ENCODE measurements around the gene RIMS4. TPM values are rescaled to one million over a fixed set of nuclear protein-coding genes. Genes with fewer than 3 reads are reported as not detected.

RIMS4 gene
- total and polyA plus RNA-seq, 9 of the 15 experiments (the other 6 are each of a cell fraction or from before 2014, with no cell fraction given): 0.04 TPM; not detected in 8

DNA sequence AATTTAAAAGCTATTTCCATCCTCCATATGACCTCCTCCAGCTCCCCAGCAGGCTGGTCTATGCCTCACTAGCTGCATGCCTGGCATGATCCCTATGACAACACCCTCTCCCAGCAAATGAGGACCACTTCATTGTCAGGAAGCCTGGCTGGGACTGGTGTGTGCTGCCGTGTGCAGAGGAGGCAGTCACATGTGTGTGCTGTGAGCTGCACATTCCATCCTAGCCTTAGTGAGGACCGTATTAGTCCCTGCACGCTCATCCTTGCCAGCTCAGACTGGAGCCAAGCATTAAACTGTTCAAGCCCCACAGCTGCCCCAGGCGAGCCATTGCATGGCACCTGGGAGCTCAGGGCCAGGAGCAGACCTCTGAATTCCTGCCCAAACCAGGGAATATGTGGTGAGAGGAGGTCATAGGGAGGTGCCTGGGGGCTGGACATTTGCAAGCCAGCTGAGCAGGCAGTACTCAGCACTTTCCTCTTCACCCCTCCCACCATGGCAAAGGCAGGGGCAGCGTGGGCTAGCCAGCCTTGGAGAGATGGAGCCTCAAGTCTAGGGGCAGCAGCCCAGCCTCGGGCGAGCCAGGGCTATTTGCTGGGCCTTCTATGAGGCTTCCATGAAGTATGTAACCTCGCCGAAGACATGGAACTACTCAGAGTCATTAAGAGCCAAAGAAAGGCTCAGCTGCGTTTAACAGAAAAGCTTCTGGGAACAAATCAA, 103.9 kb downstream of the RIMS4 start:
- ATAC-seq (no peak), FAIRE-seq (no peak), DNase-seq (ENCODE audit: extremely low read depth in 1 of 4, low spot score in 3 of 4) (no peak)
- no peak overlapping the region for H3K4me2 ChIP-seq (ENCODE audit: insufficient read depth, low read length)
- no peak overlapping the region for H3K9ac ChIP-seq (ENCODE audit: insufficient read depth in 1 of 2, low read depth in 2 of 2, low read length in 2 of 2)
- ChIA-PET CTCF (ENCODE audit: low intra/inter-chr PET ratio) (no interaction called here), POLR2A (interaction anchor here (0.6 to 1.2 kb wide), 4 partner anchors 11 to 389 kb away, joined by 3 to 7 read pairs (median 3); no protein-coding TSS in a partner anchor)
- no peaks in the 10 kb centered on the region for H3K9me3 ChIP-seq (replicated peaks; ENCODE audit: control insufficient read depth, insufficient read depth, low read depth, low read length)
- H3K4me1 ChIP-seq (replicated peaks in 1 of 2; ENCODE audit: control insufficient read depth in 2 of 2, insufficient read depth in 2 of 2, low read length in 2 of 2): no peaks in the 10 kb centered on the region
- TF ChIP-seq BCOR (IDR thresholded peaks at IDR 0.05) (no peak), ZNF232 (CRISPR knock-in tag; IDR thresholded peaks at IDR 0.05) (no peak), ID3 (CRISPR knock-in tag; IDR thresholded peaks at IDR 0.05) (no peak), ID3 (tag; IDR thresholded peaks at IDR 0.05) (no peak), TRIM24 (IDR thresholded peaks at IDR 0.05) (no peak)
- in situ Hi-C loops (cut with MboI): no loop called here
- intact Hi-C loops (cut with micrococcal nuclease): no loop called here
- no peaks in the 10 kb centered on the region for H3K9me1 ChIP-seq (ENCODE audit: control insufficient read depth, insufficient read depth, low read length)
- H3K27ac ChIP-seq (ENCODE audit: extremely low read depth, low read depth, low read length): no peak overlapping the region
- BruUV-seq (replicated peaks): no TSS peak
- no peaks in the 10 kb centered on the region for H3K36me3 ChIP-seq (ENCODE audit: control insufficient read depth, insufficient read depth, low read length)
- WGBS (ENCODE audit: insufficient coverage, low coverage, missing lambda C conversion rate): 2% methylated on average over 9 of the region's 10 CpGs
- 0 out of 2 replicates have a peak, but pooled peaks cover 3% of the 10 kb centered on the region for H4K20me1 ChIP-seq (replicated peaks; ENCODE audit: control insufficient read depth, insufficient read depth, low read length)
- H3K4me3 ChIP-seq: no peak overlapping the region
- H3K79me2 ChIP-seq (ENCODE audit: control insufficient read depth, insufficient read depth, low read length): no peaks in the 10 kb centered on the region
- peaks cover 28 to 47% of the 10 kb centered on the region in 2 experiments for H3K27me3 ChIP-seq (ENCODE audit: control insufficient read depth in 2 of 2, insufficient read depth in 2 of 2, low read length in 2 of 2)
- no peak overlapping the region for H2AFZ ChIP-seq (ENCODE audit: low read depth, low read length)
